H9 (cell line): ENCODE measurements around the gene IL20RB. TPM values are rescaled to one million over a fixed set of nuclear protein-coding genes. Genes with fewer than 3 reads are reported as not detected.

ENCODE experiments used
- DNase-seq: peaks from one replicate; pipeline ENCODE4 v3.0.0-alpha.2; 2017
- H2AFZ ChIP-seq: one replicate; pipeline ENCODE4 v1.6.1; 2013; ENCODE audit warnings: mild to moderate bottlenecking, low read length, control low read depth, moderate library complexity
- H2AK5ac ChIP-seq: 2 replicates; pipeline ENCODE4 v1.6.1; 2013; ENCODE audit warnings: low read length, control low read depth, mixed read lengths; ENCODE audit not compliant: insufficient read length
- H2BK120ac ChIP-seq: one replicate; pipeline ENCODE4 v1.6.1; 2013; ENCODE audit warnings: low read depth, mild to moderate bottlenecking, low read length, control low read depth, inconsistent platforms; ENCODE audit not compliant: poor library complexity, severe bottlenecking
- H2BK12ac ChIP-seq: 2 replicates; pipeline ENCODE4 v1.6.1; 2013; ENCODE audit warnings: low read length, control low read depth, mixed read lengths, low read depth; ENCODE audit not compliant: insufficient read length
- H2BK15ac ChIP-seq: 2 replicates; pipeline ENCODE4 v1.6.1; 2013; ENCODE audit warnings: low read depth, low read length, control low read depth
- H2BK20ac ChIP-seq: one replicate; pipeline ENCODE4 v1.6.1; 2013; ENCODE audit warnings: low read depth, mild to moderate bottlenecking, low read length, control low read depth, inconsistent platforms; ENCODE audit not compliant: poor library complexity, severe bottlenecking
- H2BK5ac ChIP-seq: 2 replicates; pipeline ENCODE4 v1.6.1; 2013; ENCODE audit warnings: low read length, control low read depth, mixed read lengths; ENCODE audit not compliant: insufficient read length
- H3K14ac ChIP-seq: 2 replicates; pipeline ENCODE4 v1.6.1; 2013; ENCODE audit warnings: low read length, control low read depth; ENCODE audit not compliant: insufficient read depth
- H3K18ac ChIP-seq: 2 replicates; pipeline ENCODE4 v1.6.1; 2013; ENCODE audit warnings: low read depth, mild to moderate bottlenecking, mixed read lengths, low read length, control low read depth; ENCODE audit not compliant: insufficient read length
- H3K23ac ChIP-seq: 2 replicates; pipeline ENCODE4 v1.6.1; 2013; ENCODE audit warnings: low read length, control low read depth, mixed read lengths, low read depth; ENCODE audit not compliant: insufficient read length
- H3K23me2 ChIP-seq: 2 replicates; pipeline ENCODE4 v1.6.1; 2013; ENCODE audit warnings: low read depth, mild to moderate bottlenecking, mixed read lengths, low read length, control low read depth; ENCODE audit not compliant: insufficient read length, poor library complexity, severe bottlenecking
- H3K27ac ChIP-seq: 2 replicates; pipeline ENCODE4 v1.5.1; 2013; ENCODE audit warnings: low read length, control low read depth, mixed read lengths, low read depth; ENCODE audit not compliant: insufficient read length
- H3K27me3 ChIP-seq: 2 replicates; pipeline ENCODE4 v1.6.1; 2013; ENCODE audit warnings: low read length, control low read depth, inconsistent platforms; ENCODE audit not compliant: insufficient read depth
- H3K4ac ChIP-seq: 2 replicates; pipeline ENCODE4 v1.6.1; 2013; ENCODE audit warnings: low read depth, mild to moderate bottlenecking, control low read depth, inconsistent platforms, low read length, moderate library complexity
- H3K4me1 ChIP-seq: 2 replicates; pipeline ENCODE4 v1.6.1; 2013; ENCODE audit warnings: low read length, control low read depth, inconsistent platforms; ENCODE audit not compliant: insufficient read depth
- H3K4me2 ChIP-seq: 2 replicates; pipeline ENCODE4 v1.6.1; 2013; ENCODE audit warnings: low read length, control low read depth, mixed read lengths; ENCODE audit not compliant: insufficient read length, insufficient read depth
- H3K56ac ChIP-seq: 2 replicates; pipeline ENCODE4 v1.6.1; 2013; ENCODE audit warnings: low read depth, mild to moderate bottlenecking, mixed read lengths, low read length, control low read depth; ENCODE audit not compliant: insufficient read length
- H3K79me1 ChIP-seq: 2 replicates; pipeline ENCODE4 v1.6.1; 2013; ENCODE audit warnings: low read depth, mild to moderate bottlenecking, moderate library complexity, low read length, control low read depth, inconsistent platforms; ENCODE audit not compliant: insufficient read depth, poor library complexity, severe bottlenecking
- H3K79me2 ChIP-seq: 2 replicates; pipeline ENCODE4 v1.6.1; 2013; ENCODE audit warnings: low read length, control low read depth, inconsistent platforms; ENCODE audit not compliant: insufficient read depth
- H3K9ac ChIP-seq: 2 replicates; pipeline ENCODE4 v1.6.1; 2013; ENCODE audit warnings: low read length, control low read depth, mixed read lengths; ENCODE audit not compliant: insufficient read length; ENCODE audit errors: extremely low read depth
- H3K9me3 ChIP-seq: one replicate; pipeline ENCODE4 v1.6.1; 2013; ENCODE audit warnings: low read depth, low read length, inconsistent platforms; ENCODE audit not compliant: control insufficient read depth
- H3T11ph ChIP-seq: one replicate; pipeline ENCODE4 v1.6.1; 2013; ENCODE audit warnings: mild to moderate bottlenecking, low read length, control low read depth, inconsistent platforms
- H4K20me1 ChIP-seq: one replicate; pipeline ENCODE4 v1.6.1; 2013; ENCODE audit not compliant: control insufficient read depth, insufficient read length, insufficient read depth
- H4K5ac ChIP-seq: 2 replicates; pipeline ENCODE4 v1.6.1; 2013; ENCODE audit warnings: low read depth, mild to moderate bottlenecking, mixed read lengths, low read length, control low read depth; ENCODE audit not compliant: insufficient read length
- H4K8ac ChIP-seq: replicated peaks from 2 replicates; pipeline ENCODE4 v1.6.1; 2013; ENCODE audit warnings: low read length, control low read depth, mixed read lengths, low read depth; ENCODE audit not compliant: insufficient read length
- H4K91ac ChIP-seq: 2 replicates; pipeline ENCODE4 v1.6.1; 2013; ENCODE audit warnings: low read depth, mild to moderate bottlenecking, moderate library complexity, mixed read lengths, low read length, control low read depth; ENCODE audit not compliant: insufficient read length
- H3K27ac Mint-ChIP-seq, 3 experiments: 2 replicates in 2 of 3; 3 replicates in 1 of 3; pipeline ENCODE4 v1.8.0; 2020 to 2021; ENCODE audit warnings: mixed read lengths in 3 of 3, mild to moderate bottlenecking in 1 of 3, moderate library complexity in 1 of 3
- H3K27me3 Mint-ChIP-seq: 2 replicates; pipeline ENCODE4 v1.8.0; 2021; ENCODE audit warnings: low read depth, mild to moderate bottlenecking, moderate library complexity, mixed read lengths
- H3K36me3 Mint-ChIP-seq, 3 experiments: 2 replicates in 2 of 3; 3 replicates in 1 of 3; pipeline ENCODE4 v1.8.0; 2020 to 2021; ENCODE audit warnings: low read depth in 3 of 3, mixed read lengths in 3 of 3; ENCODE audit not compliant: insufficient read depth in 1 of 3
- H3K4me1 Mint-ChIP-seq, 2 experiments: 2 replicates each; pipeline ENCODE4 v1.8.0; 2020; ENCODE audit warnings: mixed read lengths in 2 of 2
- H3K4me3 Mint-ChIP-seq, 2 experiments: 2 replicates in 1 of 2; 3 replicates in 1 of 2; pipeline ENCODE4 v1.8.0; 2020 to 2021; ENCODE audit warnings: mild to moderate bottlenecking in 2 of 2, mixed read lengths in 2 of 2, moderate library complexity in 1 of 2
- H3K9me3 Mint-ChIP-seq, 2 experiments: 2 replicates in 1 of 2; 3 replicates in 1 of 2; pipeline ENCODE4 v1.8.0; 2020; ENCODE audit warnings: mild to moderate bottlenecking in 2 of 2, mixed read lengths in 2 of 2, moderate library complexity in 1 of 2
- CTCF ChIP-seq: fragments of 200-600 bp; sonication (generic); conservative IDR thresholded peaks from 3 replicates; pipeline ENCODE4 v1.8.0; 2021; ENCODE audit warnings: antibody characterized with exemption, mild to moderate bottlenecking
- total RNA-seq: library from RNA; stranded (reverse); gene quantifications from 2 replicates; pipeline ENCODE4 v1.2.1, GENCODE V29; 2021

Gene IL20RB
- total RNA-seq, 1 experiment from 2014 or later = 1.5 TPM

- Histone ChIP-seq H4K91ac (no peak overlapping the region), H3K4me2 (no peak overlapping the region), H3K9me3 (no peaks in the 10 kb centered on the region), H3K4me1 (no peaks in the 10 kb centered on the region), H4K20me1 (no peaks in the 10 kb centered on the region), H3K18ac (no peak overlapping the region), H3K14ac (no peak overlapping the region), H2BK15ac (no peak overlapping the region), H2BK20ac (no peak overlapping the region), H2AK5ac (no peak overlapping the region), H3K23me2 (no peaks in the 10 kb centered on the region), H3K23ac (no peak overlapping the region), H3K9ac (no peak overlapping the region), H2BK12ac (no peak overlapping the region), H3T11ph (no peak overlapping the region), H3K79me1 (no peaks in the 10 kb centered on the region), H2BK120ac (no peak overlapping the region), H4K5ac (no peak overlapping the region), H2BK5ac (no peak overlapping the region), H2AFZ (no peak overlapping the region), H3K27me3 (no peaks in the 10 kb centered on the region), H3K79me2 (no peaks in the 10 kb centered on the region), H3K27ac (no peak overlapping the region), H3K56ac (no peak overlapping the region), H3K4ac (no peak overlapping the region), H4K8ac (no peak overlapping the region)
- Mint-ChIP-seq H3K27ac (no peak overlapping the region), H3K4me3 (no peak overlapping the region), H3K9me3 (no peaks in the 10 kb centered on the region), H3K4me1 (peaks cover 0 to 3% of the 10 kb centered on the region in 2 experiments; a peak in 2 of 4 replicates), H3K27me3 (no peaks in the 10 kb centered on the region), H3K36me3 (peaks cover 6 to 14% (median 11%) of the 10 kb centered on the region in 3 experiments; a peak in 6 of 7 replicates)
- TF ChIP-seq CTCF = no peak
- no peak for DNase-seq
These were observed 29.5 kb upstream of the IL20RB start for GRCh38 chr3:136928240-136928639.
